Right lobe of liver (tissue), 4 donors: ENCODE measurements around the gene TBKBP1.

Experiments used
- POLR2A ChIP-seq: fragments of 450-650 bp; IDR thresholded peaks from one replicate; pipeline ENCODE4 v1.6.1; 2017; ENCODE audit warnings: antibody characterized with exemption, mild to moderate bottlenecking
- TF ChIP-seq, protein P1 (sequence below), 4 donors: fragments of 200-600 bp in 3 of 4; fragments of 450-650 bp in 1 of 4; IDR thresholded peaks; one replicate each; pipeline versions ENCODE4 v1.5.1 to v1.8.0; 2016 to 2022; ENCODE audit warnings: antibody characterized with exemption in 4 of 4, mild to moderate bottlenecking in 2 of 4
- donor health status: DM: no; HTN: no; CAD: no.
- donor health status: DM: no; HTN: no; CAD: no.
- donor health status: DM: no; HTN: yes; CAD: no.

DNA sequence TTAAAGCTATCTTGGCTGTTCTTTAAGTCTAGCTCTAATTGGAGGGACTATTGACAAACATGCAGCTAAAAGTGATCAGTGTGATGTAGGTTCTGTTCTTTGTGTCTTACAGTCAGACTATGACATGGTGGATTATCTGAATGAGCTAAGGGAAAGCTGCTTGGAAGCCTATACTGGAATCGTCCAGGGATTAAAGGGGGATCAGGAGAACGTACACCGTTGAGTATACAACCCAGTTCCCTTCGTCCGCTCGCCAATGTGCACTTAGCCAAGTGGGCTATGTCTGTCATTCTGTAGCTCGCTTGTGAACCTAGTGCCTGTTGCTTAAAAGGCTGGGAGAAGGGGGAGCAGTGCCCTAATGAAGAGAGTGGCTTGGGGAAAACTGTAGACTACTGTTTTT, 15.8 kb upstream of the TBKBP1 start:
- TF ChIP-seq, protein P1, sequence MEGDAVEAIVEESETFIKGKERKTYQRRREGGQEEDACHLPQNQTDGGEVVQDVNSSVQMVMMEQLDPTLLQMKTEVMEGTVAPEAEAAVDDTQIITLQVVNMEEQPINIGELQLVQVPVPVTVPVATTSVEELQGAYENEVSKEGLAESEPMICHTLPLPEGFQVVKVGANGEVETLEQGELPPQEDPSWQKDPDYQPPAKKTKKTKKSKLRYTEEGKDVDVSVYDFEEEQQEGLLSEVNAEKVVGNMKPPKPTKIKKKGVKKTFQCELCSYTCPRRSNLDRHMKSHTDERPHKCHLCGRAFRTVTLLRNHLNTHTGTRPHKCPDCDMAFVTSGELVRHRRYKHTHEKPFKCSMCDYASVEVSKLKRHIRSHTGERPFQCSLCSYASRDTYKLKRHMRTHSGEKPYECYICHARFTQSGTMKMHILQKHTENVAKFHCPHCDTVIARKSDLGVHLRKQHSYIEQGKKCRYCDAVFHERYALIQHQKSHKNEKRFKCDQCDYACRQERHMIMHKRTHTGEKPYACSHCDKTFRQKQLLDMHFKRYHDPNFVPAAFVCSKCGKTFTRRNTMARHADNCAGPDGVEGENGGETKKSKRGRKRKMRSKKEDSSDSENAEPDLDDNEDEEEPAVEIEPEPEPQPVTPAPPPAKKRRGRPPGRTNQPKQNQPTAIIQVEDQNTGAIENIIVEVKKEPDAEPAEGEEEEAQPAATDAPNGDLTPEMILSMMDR (IDR thresholded peaks at IDR 0.05) = no peak
- no peak for TF ChIP-seq POLR2A
